Vagina (tissue), 2 donors: Measurements from ENCODE around the gene CNTF.

ENCODE experiments used
- CTCF ChIP-seq, 3 experiments: fragments of 450-650 bp in 2 of 3; fragments of 200-600 bp in 1 of 3; sonication (generic) in 1 of 3; IDR thresholded peaks; one replicate each; pipeline ENCODE4 v1.5.1; 2017 to 2019; ENCODE audit warnings: antibody characterized with exemption in 3 of 3, mild to moderate bottlenecking in 2 of 3, moderate library complexity in 2 of 3
- POLR2AphosphoS5 ChIP-seq, 2 donors: sonication (generic); formaldehyde crosslinking; IDR thresholded peaks; one replicate each; pipeline ENCODE4 v1.9.0; 2017; ENCODE audit warnings: antibody characterized with exemption in 2 of 2, mild to moderate bottlenecking in 2 of 2, low read depth in 1 of 2; ENCODE audit not compliant: insufficient read depth in 1 of 2

GRCh38 chr11:58641341-58641740, 18.9 kb downstream of the CNTF start:
- no peak for TF ChIP-seq CTCF (IDR thresholded peaks at IDR 0.05)
- no peak for TF ChIP-seq POLR2AphosphoS5 (IDR thresholded peaks at IDR 0.05; ENCODE audit: insufficient read depth in 1 of 2, low read depth in 1 of 2)
